HG02938 (cell line): Measurements from ENCODE around the gene ARRB1.

Source experiments
- ATAC-seq: cut with Tn5 transposase; IDR thresholded peaks from one replicate; pipeline ENCODE4 v1.9.1; 2021; ENCODE audit warnings: mild to moderate bottlenecking, moderate library complexity; ENCODE audit not compliant: unreplicated experiment

The ARRB1 gene

DNA sequence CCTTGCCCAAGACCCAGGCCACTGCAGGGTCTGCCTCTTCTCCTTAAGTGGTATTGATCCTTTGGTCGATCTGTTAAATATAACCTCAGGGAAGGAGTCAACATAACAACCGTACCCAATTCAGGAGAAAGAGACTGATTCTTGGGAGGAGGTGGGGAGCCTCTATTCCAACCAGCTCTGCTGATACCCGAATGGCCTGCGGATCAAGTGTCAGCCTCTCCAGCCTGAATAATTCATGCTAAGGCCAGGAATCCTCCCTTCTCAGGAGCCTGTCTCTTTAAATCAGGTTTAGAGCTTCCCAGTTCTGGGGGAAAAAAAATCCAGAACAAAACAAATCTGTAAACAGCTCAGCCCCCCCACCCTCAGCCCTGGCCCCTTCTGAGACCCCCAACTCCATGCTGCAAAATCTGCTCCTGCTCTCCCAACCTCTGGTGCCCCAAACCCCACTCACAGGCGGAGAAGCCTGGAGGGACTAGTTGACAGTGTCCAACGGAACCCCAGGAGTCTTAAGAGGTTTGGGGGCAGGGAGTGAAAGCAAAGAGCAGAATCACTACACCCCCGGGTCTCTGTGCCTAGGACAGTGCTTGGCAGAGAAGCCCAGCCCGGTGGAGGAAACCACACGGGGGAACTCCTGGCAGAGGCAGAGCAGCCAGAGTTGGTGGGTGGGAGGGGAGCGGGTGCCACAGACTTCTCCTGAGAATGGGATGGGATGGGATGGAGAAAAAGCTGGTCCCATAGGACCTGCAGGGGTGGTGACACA, 111.8 kb downstream of the ARRB1 start:
- no peak for ATAC-seq

DNA sequence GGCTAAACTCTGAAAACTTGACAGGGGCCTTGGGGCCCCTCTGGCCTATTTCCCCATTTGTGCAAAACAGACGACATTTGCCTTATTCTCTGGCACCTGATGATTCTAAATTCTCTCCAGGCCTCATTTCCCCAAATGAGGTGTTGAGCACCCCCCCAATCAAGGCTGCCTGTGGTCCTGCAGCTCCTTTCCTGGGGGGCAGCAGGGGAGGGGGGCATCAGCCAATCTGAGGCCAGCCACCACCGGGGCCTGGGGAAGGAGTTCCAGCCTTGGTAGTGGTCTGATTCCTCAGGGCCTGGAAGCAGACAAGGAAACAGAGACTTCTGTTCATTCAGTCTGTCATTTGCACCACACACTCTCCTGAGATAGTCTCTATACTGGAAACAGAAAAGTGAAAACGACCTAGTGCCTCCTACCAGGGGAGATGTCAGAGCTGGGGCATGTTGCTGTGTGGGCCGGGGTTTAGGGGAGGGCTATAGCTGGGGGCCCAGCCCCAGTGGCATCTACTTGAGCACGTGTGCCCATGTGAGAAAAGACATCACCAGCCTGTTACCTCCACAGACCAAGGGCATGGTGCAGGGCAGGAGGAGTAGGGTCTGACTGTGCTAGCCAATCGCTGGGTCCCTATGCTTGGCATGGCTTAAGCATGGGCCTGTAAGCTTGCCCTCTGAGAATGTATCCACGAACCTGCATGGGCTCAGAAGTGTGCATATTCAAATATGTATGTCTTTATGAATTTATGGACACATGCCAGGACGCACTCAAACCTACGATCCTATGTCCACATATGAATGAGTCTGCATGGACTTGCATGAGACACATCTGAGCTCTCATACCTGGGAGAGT, 112.6 kb downstream of the ARRB1 start:
- ATAC-seq: no peak

DNA sequence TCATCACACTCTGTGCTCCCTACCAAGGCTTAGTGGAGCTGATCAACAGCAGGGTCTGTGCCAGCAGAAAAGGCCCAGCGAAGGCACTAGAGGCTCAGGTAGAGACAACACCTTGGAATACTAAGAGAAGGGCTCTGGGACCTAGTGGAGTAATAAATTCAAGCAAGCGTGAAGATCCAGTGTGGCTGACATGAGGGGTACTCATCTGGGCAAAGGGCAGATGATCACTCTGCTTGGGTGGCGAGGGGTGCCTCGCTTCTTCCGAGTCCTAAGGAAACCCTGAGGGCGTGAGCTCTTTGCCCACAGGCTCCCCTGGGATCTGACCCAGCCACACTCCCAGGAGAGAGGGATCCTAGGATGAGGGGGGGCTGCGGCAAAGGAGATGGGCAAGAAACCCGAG, 114.4 kb downstream of the ARRB1 start:
- ATAC-seq: no peak

DNA sequence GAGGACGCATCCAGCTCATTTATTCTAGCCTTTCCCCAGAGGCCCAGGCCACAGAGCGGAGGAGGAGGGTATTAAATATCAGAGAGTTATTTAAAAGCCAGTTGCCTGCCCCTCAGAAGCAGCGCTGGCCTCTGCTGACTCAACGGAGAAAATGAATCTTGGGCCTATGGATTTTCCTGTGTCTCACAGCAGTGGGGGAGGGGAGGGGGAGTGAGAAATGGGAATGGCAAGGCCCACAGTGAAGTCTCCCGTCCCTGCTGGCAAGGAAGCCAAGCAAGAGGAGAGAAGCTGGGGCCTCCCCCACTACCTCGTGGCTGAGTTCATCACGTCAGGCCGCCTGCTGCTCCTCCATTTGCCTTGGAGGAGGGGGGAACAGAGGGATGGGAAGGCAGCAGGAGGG, 115.4 kb downstream of the ARRB1 start:
- ATAC-seq: no peak

DNA sequence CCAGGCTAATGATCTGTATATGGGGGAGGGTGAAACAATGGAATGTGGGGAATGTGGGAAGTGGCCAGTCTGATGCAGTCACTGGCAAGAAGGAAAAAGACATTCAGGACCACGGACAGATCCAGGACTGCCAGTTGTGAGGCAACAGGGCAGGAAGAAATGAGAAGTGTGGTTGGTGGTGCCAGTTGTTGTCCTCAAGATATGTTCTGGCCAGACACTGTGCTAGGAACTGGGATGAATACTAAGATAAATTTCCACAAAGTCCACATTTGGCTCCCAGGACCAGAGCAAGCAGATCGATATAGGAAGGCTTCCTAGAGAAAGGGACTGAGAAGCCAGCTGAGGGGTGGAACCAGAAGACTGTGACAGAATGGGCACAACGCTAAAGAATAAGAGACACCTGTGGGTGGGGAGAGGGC, 117.7 kb downstream of the ARRB1 start:
- ATAC-seq: no peak

DNA sequence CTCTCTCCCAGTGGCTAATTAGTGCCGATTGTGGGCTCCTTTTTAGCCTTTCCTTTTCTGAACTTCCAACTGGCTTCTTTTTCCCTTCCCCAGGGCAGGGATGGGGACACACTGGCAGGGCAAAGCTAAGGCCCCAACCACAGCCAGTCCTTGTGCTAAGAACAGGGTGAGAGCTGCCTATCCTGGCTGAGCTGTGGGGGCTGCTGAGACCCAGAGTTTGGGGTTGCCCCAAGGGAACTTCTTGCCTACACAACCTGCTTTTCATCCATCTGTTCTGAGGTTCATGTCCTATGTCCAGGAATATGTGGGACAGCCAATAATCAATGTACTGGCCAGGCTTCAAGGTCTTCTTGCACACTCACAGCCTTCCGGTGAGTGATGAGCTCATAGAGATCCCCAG, 120.8 kb downstream of the ARRB1 start:
- ATAC-seq: no peak

DNA sequence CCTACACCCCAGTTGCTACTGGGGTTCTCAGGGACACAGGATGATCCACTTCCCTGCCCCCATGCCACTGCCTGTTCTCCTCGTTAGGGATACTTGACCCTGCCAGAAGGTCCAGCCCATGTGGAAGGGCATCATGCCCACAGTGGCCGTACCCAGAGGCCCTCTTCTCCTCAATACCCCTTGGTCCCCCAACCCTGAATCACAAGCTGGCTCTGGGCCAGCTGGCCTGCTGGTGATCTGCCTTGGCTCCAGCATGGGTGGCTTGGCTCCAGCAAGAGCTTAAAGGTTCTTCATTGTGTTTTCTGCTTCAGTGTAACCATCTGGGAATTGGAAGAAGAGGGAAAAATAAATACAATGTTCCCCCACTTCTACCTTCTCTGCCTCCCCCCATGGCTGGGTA, 122.0 kb downstream of the ARRB1 start:
- no peak for ATAC-seq

DNA sequence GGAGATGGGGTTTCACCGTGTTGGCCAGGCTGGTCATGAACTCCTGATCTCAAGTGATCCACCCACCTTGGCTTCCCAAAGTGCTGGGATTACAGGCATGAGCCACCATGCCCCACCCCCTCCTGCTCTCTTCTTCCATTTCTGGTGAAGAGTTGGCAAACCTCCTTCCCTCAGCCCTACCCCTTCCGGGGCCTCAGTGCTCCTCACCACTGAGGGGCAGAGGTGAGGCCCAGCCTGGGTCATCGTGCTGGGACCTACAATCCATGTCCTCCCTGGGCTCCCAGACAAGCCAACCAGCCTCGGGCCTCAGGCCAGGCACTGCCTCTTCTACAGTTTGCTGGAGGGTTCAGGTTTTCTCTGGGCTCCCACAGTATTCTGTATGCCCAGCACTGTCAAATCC, 125.7 kb downstream of the ARRB1 start:
- no peak for ATAC-seq

DNA sequence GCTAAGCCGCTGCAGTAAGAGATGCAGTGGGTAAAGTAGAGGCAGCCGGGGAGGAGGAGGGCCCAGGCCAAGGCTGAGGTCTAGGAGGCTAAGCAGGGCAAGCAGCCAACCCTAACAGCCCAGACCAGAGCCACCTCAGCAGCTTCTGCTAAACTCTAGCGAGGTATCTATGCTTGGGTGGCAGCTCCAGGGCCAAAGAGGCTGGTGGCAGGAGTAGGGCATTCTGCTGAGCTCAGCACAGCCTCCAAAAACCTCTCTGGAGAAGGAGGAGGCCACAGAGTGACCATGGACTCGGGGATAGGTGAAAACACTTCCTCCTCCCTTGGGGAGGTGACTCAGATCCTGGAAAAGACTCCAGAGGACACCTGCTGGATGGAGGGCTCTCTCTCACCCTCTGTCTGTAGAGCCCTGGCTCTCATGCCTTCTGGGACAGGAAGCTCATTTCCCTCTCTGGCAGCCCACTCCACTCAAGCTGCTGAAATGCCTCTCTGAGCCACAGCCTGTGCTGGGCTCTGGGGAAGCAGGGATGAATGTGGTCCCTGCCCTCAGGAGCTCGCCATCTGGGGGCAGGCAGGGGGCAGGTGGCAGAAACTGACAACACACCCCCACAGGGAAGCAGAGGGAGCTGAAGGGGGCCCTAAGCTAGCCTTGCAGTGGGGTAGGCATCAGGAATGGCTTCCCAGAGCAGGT, 127.4 kb downstream of the ARRB1 start:
- no peak for ATAC-seq

DNA sequence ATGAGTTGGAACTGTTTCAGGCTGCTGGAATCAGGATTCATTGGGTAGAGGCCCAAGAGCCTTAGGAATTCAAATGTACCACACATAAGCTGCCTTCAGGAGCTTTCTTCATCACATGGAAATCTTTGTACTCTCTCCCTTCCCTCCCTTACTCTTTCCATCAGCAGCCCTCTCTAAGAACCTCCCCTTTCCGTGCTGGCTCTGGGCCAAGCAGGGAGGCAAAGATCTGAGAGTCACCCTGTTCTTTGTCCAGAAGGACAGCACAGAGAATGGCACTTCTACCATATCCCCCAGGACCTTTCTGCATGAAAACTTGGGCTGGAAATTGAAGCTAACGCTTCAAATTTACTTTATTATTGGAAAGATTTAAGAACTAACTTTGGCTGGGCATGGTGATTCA, 131.6 kb downstream of the ARRB1 start:
- no peak for ATAC-seq

DNA sequence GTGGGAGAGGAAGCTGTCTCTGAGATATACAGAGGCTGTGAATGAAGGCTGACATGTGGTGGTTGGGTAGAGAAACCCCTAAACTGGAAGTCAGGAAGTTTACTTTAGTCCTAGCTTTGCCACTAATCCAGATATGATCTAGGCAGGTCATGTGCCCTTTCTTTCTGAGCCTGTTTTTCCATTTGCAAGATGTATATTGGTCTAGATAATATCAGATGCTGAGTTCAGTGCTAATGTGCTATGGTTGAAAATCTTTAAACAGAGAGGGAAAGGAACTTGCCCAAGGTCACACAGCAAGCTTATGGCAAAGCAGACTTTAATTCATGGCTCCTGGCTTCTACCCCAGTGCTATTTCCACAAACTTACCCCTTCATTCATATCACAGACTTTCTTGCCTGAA, 136.6 kb downstream of the ARRB1 start:
- ATAC-seq: no peak

DNA sequence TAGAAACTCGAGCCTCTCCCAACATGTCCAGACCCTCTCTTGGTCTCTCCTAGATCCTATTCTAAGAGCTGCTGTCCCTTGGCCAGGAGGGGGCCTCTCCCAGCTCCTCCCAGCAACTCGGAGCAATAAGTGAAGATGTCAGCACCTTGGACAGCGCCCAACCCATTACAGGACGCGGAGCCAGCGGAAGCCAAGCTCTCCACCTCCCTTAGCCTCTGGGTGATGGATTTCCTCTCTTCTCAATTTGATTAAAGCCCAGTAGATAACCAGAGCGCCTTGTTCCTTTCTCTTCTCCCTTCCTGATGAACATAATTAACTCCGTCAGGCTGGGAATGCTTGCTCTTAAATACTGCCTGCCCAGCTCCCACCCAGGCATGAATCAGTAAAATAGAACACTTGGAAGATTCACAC, 137.0 kb downstream of the ARRB1 start:
- no peak for ATAC-seq
